ENCODE measurements around the gene CCNDBP1.
"Not testable (repeated sequence)": the region's sequence is repeated elsewhere in the genome, so short reads cannot be mapped to it uniquely, and the experiment has no call there.

- not testable (repeated sequence) for TF ChIP-seq CTCF (IDR thresholded peaks at IDR 0.05); POLR2A (IDR thresholded peaks at IDR 0.05; ENCODE audit: low read depth); POLR2AphosphoS5 (IDR thresholded peaks at IDR 0.05); EP300 (IDR thresholded peaks at IDR 0.05)
These were observed 8.1 kb upstream of the CCNDBP1 start for GRCh38 chr15:43177147-43177546.
